GM10266 (cell line): ENCODE data around the gene CPED1.

Experiments
- DNase-seq: peaks from one replicate; pipeline ENCODE4 v3.0.0; 2012; ENCODE audit errors: extremely low spot score
- CTCF ChIP-seq: IDR thresholded peaks from 2 replicates; pipeline ENCODE4 v1.5.1; 2012; ENCODE audit warnings: mild to moderate bottlenecking, low read depth; ENCODE audit not compliant: control insufficient read depth, insufficient read depth; ENCODE audit errors: missing control alignments

CPED1 gene

GRCh38 chr7:121160150-121161008, 171.9 kb downstream of the CPED1 start:
- DNase-seq = no peak
- TF ChIP-seq CTCF = no peak

GRCh38 chr7:121163699-121164098, 175.2 kb downstream of the CPED1 start:
- DNase-seq = no peak
- no peak for TF ChIP-seq CTCF

GRCh38 chr7:121164247-121164646, 175.7 kb downstream of the CPED1 start:
- no peak for TF ChIP-seq CTCF
- no peak for DNase-seq

- DNase-seq = no peak
- TF ChIP-seq CTCF = no peak
Measured at GRCh38 chr7:121166916-121167315, 178.4 kb downstream of the CPED1 start.

GRCh38 chr7:121167971-121168370, 179.5 kb downstream of the CPED1 start:
- no peak for DNase-seq
- TF ChIP-seq CTCF = no peak

- no peak for DNase-seq
Measured at GRCh38 chr7:121169469-121169868, 181.0 kb downstream of the CPED1 start.

GRCh38 chr7:121172484-121172883, 184.0 kb downstream of the CPED1 start:
- no peak for TF ChIP-seq CTCF
- no peak for DNase-seq

More at GRCh38 chr7:121169469-121169868, 181.0 kb downstream of the CPED1 start:
- no peak for TF ChIP-seq CTCF
